ENCODE results near the gene RAP1GAP2.
"Not testable (repeated sequence)": the region's sequence is repeated elsewhere in the genome, so short reads cannot be mapped to it uniquely, and the experiment has no call there.

Gene RAP1GAP2

DNA sequence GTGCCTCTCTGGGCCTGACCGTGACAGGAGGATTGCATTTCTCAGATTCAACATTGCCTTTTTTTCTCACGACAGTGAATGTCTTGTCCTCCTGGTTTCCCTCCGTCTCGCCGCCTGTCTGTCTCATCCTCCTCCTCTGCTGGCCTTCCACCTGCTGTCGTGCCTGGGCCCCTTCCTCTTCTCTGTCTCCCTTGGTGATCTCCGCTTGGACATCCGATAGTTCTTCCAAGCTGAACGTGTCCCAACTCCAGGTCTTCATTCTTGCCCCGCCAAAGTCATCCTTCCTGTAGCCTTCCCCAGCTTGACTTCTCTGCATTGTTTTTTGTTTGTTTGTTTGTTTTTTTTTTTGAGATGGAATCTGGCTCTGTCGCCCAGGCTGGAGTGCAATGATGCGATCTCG is 79.4 kb downstream of the RAP1GAP2 start:
- no peak overlapping the region for H3K4me3 ChIP-seq (ENCODE audit: low read length)
- H3K9me3 ChIP-seq (replicated peaks; ENCODE audit: low read length) = no peaks in the 10 kb centered on the region
- H3K4me2 ChIP-seq (ENCODE audit: low read length) = no peak overlapping the region
- no peak overlapping the region for H3K9ac ChIP-seq (ENCODE audit: low read depth, low read length)
- no peaks in the 10 kb centered on the region for H3K36me3 ChIP-seq (ENCODE audit: insufficient read depth, low read length)
- H3K4me1 ChIP-seq (ENCODE audit: control insufficient read depth, insufficient read depth, low read length) = no peaks in the 10 kb centered on the region
- no peaks in the 10 kb centered on the region for H3K27me3 ChIP-seq (ENCODE audit: control insufficient read depth, insufficient read depth, low read length)

DNA sequence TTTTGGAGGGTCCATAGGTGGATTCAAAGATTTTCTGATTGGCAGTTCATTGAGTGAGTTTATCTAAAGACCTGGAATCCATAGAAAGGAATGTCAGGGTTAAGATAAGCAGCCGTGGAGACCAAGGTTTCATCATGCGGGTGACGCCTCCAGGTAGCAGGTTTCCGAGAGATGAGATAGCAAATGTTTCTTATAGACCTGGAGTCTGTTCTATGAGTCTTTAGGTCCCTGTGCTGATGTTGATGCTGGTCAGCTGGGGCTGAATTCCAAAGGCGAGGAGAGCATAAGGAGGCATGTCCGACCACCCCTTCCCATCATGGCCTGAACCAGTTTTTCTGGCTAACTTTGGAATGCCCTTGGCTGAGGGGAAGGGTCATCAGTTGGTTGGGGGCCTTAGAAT is 80.2 kb downstream of the RAP1GAP2 start:
- Histone ChIP-seq H3K4me1 (ENCODE audit: control insufficient read depth, insufficient read depth, low read length) (no peaks in the 10 kb centered on the region), H3K4me2 (ENCODE audit: low read length) (no peak overlapping the region), H3K36me3 (ENCODE audit: insufficient read depth, low read length) (no peaks in the 10 kb centered on the region), H3K9ac (ENCODE audit: low read depth, low read length) (no peak overlapping the region), H3K9me3 (replicated peaks; ENCODE audit: low read length) (no peaks in the 10 kb centered on the region), H3K27me3 (ENCODE audit: control insufficient read depth, insufficient read depth, low read length) (no peaks in the 10 kb centered on the region), H3K4me3 (ENCODE audit: low read length) (no peak overlapping the region)

DNA sequence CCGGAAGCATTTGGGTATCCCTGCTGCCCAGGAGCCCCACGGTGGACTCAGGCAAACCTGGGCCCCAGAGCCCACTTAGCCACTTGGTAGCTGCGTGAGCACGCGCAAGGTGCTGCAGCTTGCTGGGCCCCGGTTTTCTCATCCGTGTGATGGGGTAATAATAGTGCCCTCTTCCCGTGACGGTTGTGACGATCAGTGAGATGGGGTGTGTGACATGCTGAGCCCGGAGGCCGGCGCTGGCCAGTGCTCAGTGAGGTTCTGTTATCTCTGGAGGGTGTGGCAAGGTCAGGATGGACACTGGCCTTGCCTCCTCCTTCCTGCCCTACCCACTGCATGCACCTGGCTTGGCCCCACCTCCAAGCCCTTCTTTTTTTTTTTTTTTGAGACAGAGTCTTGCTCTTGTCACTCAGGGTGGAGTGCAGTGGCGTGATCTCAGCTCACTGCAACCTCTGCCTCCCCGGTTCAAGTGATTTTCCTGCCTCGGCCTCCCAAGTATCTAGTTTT is 82.6 kb downstream of the RAP1GAP2 start:
- no peaks in the 10 kb centered on the region for H3K27me3 ChIP-seq (ENCODE audit: control insufficient read depth, insufficient read depth, low read length)
- no peak overlapping the region for H3K4me2 ChIP-seq (ENCODE audit: low read length)
- H3K9me3 ChIP-seq (replicated peaks; ENCODE audit: low read length) = no peaks in the 10 kb centered on the region
- peaks cover 9% of the 10 kb centered on the region for H3K4me1 ChIP-seq (ENCODE audit: control insufficient read depth, insufficient read depth, low read length)
- H3K4me3 ChIP-seq (ENCODE audit: low read length) = no peak overlapping the region
- no peak overlapping the region for H3K9ac ChIP-seq (ENCODE audit: low read depth, low read length)
- H3K36me3 ChIP-seq (ENCODE audit: insufficient read depth, low read length) = no peaks in the 10 kb centered on the region

DNA sequence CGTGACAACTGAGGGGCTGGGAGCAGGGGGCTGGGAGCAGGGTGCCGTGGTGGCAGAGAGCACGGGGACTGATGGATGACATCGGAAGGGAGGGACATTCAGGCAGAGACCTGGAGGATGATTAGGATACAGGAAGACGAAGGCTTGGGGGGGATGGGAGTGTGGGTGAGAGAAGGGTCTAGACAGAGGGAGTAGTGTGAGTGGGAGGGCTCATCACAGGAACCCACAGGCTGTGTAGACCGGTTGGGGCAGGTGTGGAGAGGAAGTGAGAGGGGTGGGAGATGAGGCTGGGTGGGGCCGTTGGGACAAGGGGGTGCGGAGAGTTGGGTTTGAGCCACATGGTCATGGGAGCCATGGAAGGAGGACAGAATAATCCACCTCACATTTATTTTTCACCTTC is 83.8 kb downstream of the RAP1GAP2 start:
- Histone ChIP-seq H3K4me2 (ENCODE audit: low read length) (no peak overlapping the region), H3K9ac (ENCODE audit: low read depth, low read length) (no peak overlapping the region), H3K27me3 (ENCODE audit: control insufficient read depth, insufficient read depth, low read length) (no peaks in the 10 kb centered on the region), H3K36me3 (ENCODE audit: insufficient read depth, low read length) (no peaks in the 10 kb centered on the region), H3K4me3 (ENCODE audit: low read length) (no peak overlapping the region), H3K4me1 (ENCODE audit: control insufficient read depth, insufficient read depth, low read length) (peaks cover 11% of the 10 kb centered on the region), H3K9me3 (replicated peaks; ENCODE audit: low read length) (no peaks in the 10 kb centered on the region)

DNA sequence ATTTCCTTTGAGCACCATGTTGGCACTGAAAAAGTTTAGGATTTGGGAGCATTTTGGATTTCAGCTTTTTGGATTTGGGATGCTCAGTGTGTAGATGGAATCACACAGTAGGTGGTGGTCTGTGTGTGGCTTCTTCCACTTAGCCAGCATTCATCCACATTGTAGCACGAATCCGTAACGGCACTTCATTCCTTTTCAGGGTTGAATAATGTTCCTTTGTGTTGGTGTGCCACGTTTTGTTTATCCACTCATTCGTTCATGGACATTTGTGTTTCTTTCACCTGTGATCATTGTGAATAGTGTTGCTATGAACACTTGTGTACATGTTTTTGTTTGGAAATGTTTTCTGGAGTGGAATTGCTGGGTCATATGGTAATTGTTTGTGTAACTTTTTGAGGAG is 85.1 kb downstream of the RAP1GAP2 start:
- peaks cover 11% of the 10 kb centered on the region for H3K4me1 ChIP-seq (ENCODE audit: control insufficient read depth, insufficient read depth, low read length)
- H3K9me3 ChIP-seq (replicated peaks; ENCODE audit: low read length) = no peaks in the 10 kb centered on the region
- H3K27me3 ChIP-seq (ENCODE audit: control insufficient read depth, insufficient read depth, low read length) = no peaks in the 10 kb centered on the region
- H3K4me3 ChIP-seq (ENCODE audit: low read length) = no peak overlapping the region
- no peak overlapping the region for H3K4me2 ChIP-seq (ENCODE audit: low read length)
- no peak overlapping the region for H3K9ac ChIP-seq (ENCODE audit: low read depth, low read length)
- no peaks in the 10 kb centered on the region for H3K36me3 ChIP-seq (ENCODE audit: insufficient read depth, low read length)

DNA sequence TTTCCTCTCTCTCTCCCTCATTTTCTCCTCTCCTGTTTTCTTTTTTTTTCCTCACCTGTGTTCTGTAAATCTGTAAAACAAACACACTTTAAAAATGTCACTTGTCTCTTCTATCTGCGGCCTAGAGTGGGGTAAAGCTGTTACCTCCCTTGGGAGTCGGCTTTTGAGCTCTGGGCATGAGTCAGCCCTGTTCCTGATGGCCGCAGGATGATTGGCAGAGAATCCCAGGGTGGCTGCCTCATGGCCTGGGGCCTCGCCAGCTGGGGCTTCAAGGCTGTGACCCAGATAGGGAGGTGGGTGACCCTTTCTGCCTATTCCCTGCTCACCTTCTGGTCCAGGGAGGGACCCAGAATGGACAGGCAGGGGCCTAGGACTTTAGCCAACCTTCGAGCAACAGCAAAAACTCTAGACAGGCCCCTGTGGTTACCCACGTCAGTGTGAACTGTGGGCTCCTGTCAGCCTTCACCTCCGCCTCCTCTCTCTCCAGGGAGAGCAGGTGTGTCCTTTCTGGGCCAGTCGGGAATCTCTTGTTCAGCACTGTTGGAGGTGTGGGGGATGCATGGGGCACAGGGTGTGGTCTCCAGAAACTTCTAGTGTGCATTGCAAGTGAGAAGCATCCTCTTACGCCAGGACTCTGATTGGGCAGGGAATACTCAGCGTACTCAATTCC is 87.4 kb downstream of the RAP1GAP2 start:
- Histone ChIP-seq H3K4me1 (ENCODE audit: control insufficient read depth, insufficient read depth, low read length) (peaks cover 11% of the 10 kb centered on the region), H3K27me3 (ENCODE audit: control insufficient read depth, insufficient read depth, low read length) (no peaks in the 10 kb centered on the region), H3K4me2 (ENCODE audit: low read length) (peak overlapping the region; percentile 53), H3K4me3 (ENCODE audit: low read length) (no peak overlapping the region), H3K9me3 (replicated peaks; ENCODE audit: low read length) (no peaks in the 10 kb centered on the region), H3K36me3 (ENCODE audit: insufficient read depth, low read length) (no peaks in the 10 kb centered on the region), H3K9ac (ENCODE audit: low read depth, low read length) (no peak overlapping the region)

DNA sequence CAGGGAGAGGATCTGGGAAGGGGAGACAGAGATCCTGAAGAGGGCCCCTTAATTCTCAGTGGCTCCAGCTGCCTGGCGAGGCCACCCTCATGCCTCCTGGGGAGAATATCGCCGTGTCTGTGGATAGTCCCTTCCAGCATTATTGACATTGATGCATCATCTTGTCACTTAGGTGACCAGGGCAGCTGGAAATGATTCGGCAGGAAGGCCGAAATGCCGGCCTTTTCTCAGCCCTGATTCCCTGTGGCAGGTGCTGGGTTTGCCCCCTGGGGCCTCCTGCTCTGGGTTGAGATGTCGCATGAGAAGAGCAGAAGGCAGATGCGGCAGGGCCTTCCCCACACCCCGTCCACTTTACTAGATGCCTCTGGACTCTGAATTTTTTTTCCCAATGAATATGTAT is 89.5 kb downstream of the RAP1GAP2 start:
- Histone ChIP-seq H3K4me2 (ENCODE audit: low read length) (no peak overlapping the region), H3K9ac (ENCODE audit: low read depth, low read length) (no peak overlapping the region), H3K27me3 (ENCODE audit: control insufficient read depth, insufficient read depth, low read length) (no peaks in the 10 kb centered on the region), H3K4me3 (ENCODE audit: low read length) (no peak overlapping the region), H3K36me3 (ENCODE audit: insufficient read depth, low read length) (no peaks in the 10 kb centered on the region), H3K9me3 (replicated peaks; ENCODE audit: low read length) (no peaks in the 10 kb centered on the region), H3K4me1 (ENCODE audit: control insufficient read depth, insufficient read depth, low read length) (peaks cover 13% of the 10 kb centered on the region)

DNA sequence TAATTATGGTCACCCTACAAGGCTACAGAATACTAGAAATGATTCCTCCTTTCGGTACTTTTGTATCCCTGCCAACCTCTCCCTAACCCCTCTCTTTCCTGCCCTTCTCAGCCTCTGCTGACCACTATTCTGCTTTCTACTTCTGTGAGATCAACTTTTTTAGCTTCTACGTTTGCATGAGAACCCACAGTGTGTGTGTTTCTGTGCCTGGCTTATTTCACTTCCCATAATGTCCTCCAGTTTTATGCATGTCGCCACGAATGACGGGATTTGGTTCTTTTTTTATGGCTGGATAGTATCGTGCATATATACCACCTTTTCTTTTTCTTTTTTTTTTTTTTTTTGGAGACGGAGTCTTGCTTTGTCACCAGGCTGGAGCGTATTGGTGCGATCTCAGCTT is 92.1 kb downstream of the RAP1GAP2 start:
- Histone ChIP-seq H3K9ac (ENCODE audit: low read depth, low read length) (no peak overlapping the region), H3K4me3 (ENCODE audit: low read length) (no peak overlapping the region), H3K4me2 (ENCODE audit: low read length) (no peak overlapping the region), H3K36me3 (ENCODE audit: insufficient read depth, low read length) (no peaks in the 10 kb centered on the region), H3K9me3 (replicated peaks; ENCODE audit: low read length) (no peaks in the 10 kb centered on the region), H3K27me3 (ENCODE audit: control insufficient read depth, insufficient read depth, low read length) (no peaks in the 10 kb centered on the region), H3K4me1 (ENCODE audit: control insufficient read depth, insufficient read depth, low read length) (peaks cover 17% of the 10 kb centered on the region)

DNA sequence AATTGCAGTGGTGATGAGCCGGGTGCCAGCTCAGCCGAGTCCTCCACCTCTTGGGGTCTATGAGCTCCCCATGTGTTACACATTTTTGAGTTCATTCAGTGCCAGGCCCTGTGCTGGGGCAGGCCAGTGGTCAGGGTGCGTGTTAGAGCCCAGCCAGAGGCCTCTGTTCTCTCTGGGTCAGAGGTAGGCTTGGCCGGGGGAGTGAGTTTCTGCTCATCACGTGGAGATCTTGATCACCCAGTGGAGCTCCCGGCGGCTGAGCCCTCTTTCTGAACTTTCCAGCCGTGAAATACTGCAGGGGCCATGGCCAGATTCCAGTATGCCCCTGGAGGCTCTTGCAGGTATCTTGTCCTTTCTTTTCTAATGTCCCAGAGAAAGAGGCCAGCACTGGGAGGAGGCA is 93.0 kb downstream of the RAP1GAP2 start:
- H3K27me3 ChIP-seq (ENCODE audit: control insufficient read depth, insufficient read depth, low read length) = no peaks in the 10 kb centered on the region
- no peaks in the 10 kb centered on the region for H3K36me3 ChIP-seq (ENCODE audit: insufficient read depth, low read length)
- no peaks in the 10 kb centered on the region for H3K9me3 ChIP-seq (replicated peaks; ENCODE audit: low read length)

DNA sequence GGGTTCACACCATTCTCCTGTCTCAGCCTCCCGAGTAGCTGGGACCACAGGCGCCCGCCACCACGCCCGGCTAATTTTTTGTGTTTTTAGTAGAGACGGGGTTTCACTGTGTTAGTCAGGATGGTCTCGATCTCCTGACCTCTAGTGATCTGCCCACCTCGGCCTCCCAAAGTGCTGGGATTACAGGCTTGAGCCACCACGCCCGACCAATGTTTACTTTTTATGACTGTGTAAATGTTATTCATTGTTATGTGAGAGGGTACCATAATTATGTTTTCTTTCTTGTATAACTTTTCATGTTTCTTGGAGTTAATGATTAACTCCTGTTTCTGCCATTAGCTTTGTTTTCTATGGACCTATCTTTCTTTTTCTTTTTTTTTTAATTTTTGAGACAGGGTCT is 94.5 kb downstream of the RAP1GAP2 start:
- H3K9me3 ChIP-seq (replicated peaks; ENCODE audit: low read length); H3K4me3 ChIP-seq (ENCODE audit: low read length); H3K27me3 ChIP-seq (ENCODE audit: control insufficient read depth, insufficient read depth, low read length); H3K36me3 ChIP-seq (ENCODE audit: insufficient read depth, low read length); H3K9ac ChIP-seq (ENCODE audit: low read depth, low read length); H3K4me2 ChIP-seq (ENCODE audit: low read length): not testable (repeated sequence)
- H3K4me1 ChIP-seq (ENCODE audit: control insufficient read depth, insufficient read depth, low read length) = peaks cover 10% of the 10 kb centered on the region

More for the DNA sequence above, 93.0 kb downstream of the RAP1GAP2 start:
- H3K4me3 ChIP-seq (ENCODE audit: low read length) = no peak overlapping the region
- H3K4me1 ChIP-seq (ENCODE audit: control insufficient read depth, insufficient read depth, low read length) = peaks cover 10% of the 10 kb centered on the region
- no peak overlapping the region for H3K4me2 ChIP-seq (ENCODE audit: low read length)
- no peak overlapping the region for H3K9ac ChIP-seq (ENCODE audit: low read depth, low read length)

DNA sequence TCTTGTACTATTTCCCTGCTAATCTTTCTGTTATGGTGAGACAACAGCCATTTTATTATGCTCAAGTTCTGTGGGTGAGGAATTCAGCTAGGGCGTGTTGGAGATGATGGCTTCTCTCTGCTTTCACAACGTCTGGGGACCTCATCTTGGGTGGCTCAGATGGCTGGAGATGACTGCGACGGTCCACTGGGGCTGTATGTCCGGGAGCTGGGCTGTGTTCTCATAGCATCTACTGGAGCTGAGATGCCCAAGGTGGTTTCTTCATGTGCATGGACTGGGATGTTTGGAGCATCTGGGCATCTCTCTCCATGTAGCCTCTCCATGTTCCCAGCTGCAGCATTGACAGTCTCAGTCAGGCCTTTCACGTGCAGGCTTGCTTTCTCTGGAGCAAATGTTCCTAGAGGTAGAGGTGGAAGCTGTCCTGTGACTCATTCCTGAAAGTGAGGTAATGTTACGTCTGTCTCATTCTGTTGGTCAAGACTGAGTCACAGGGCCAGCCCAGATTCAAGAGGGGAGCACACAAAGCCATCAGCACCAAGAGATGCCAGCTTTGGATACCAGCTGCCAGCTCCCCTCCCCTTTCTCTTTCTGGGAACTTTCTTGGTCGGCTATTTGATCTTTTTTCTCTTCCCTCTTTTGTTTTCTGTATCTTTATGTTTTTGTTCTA is 96.2 kb downstream of the RAP1GAP2 start:
- H3K9me3 ChIP-seq (replicated peaks; ENCODE audit: low read length) = no peaks in the 10 kb centered on the region
- H3K27me3 ChIP-seq (ENCODE audit: control insufficient read depth, insufficient read depth, low read length) = no peaks in the 10 kb centered on the region
- no peaks in the 10 kb centered on the region for H3K36me3 ChIP-seq (ENCODE audit: insufficient read depth, low read length)
- no peak overlapping the region for H3K9ac ChIP-seq (ENCODE audit: low read depth, low read length)
- H3K4me2 ChIP-seq (ENCODE audit: low read length) = no peak overlapping the region
- H3K4me1 ChIP-seq (ENCODE audit: control insufficient read depth, insufficient read depth, low read length) = peaks cover 10% of the 10 kb centered on the region
- H3K4me3 ChIP-seq (ENCODE audit: low read length) = no peak overlapping the region

DNA sequence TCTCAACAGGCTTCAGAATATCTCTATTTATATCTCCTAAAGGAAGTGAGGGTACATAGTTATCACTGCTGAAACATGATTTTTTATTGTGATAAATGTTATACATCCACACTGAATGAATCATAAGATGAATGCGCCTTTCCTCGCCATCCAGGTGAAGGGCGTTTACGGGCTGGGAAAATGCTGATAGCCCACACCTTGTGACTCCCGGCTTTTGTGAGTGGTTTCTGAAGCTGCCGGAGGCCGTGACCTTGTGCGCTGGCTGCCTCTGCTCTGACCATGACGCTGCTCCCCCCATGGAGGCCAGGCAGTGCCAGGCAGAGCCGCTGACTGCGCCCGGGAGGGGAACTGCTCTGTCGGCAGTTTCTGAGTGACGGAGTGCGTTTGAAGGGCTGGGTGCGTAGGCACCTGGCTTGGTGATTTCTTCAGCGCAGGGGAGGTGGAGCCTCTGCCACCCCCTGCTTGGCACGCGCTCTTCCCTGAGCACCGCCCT is 97.2 kb downstream of the RAP1GAP2 start:
- H3K4me2 ChIP-seq (ENCODE audit: low read length) = no peak overlapping the region
- no peaks in the 10 kb centered on the region for H3K27me3 ChIP-seq (ENCODE audit: control insufficient read depth, insufficient read depth, low read length)
- no peaks in the 10 kb centered on the region for H3K9me3 ChIP-seq (replicated peaks; ENCODE audit: low read length)
- no peak overlapping the region for H3K4me3 ChIP-seq (ENCODE audit: low read length)
- no peaks in the 10 kb centered on the region for H3K36me3 ChIP-seq (ENCODE audit: insufficient read depth, low read length)
- no peak overlapping the region for H3K9ac ChIP-seq (ENCODE audit: low read depth, low read length)
- H3K4me1 ChIP-seq (ENCODE audit: control insufficient read depth, insufficient read depth, low read length) = peaks cover 10% of the 10 kb centered on the region

Data from skeletal muscle satellite cell (primary cell).